Activated CD4-positive, CD25-positive, alpha-beta regulatory T cell treated with anti-CD3 and anti-CD28 coated beads, Interleukin-2, amount 50 U/mL, for 16 hours (primary cell): ENCODE measurements around the gene AKAP1.
"Not testable (repeated sequence)": the region's sequence is repeated elsewhere in the genome, so short reads cannot be mapped to it uniquely, and the experiment has no call there.

Source experiments
- DNase-seq: peaks from one replicate; pipeline ENCODE4 v3.0.0-alpha.2; 2020; ENCODE audit warnings: low read depth, low spot score

Gene AKAP1

GRCh38 chr17:57075193-57075592, 9.9 kb upstream of the AKAP1 start:
- no peak for DNase-seq

- DNase-seq = no peak
Measured at GRCh38 chr17:57075785-57076184, 9.3 kb upstream of the AKAP1 start.

DNA sequence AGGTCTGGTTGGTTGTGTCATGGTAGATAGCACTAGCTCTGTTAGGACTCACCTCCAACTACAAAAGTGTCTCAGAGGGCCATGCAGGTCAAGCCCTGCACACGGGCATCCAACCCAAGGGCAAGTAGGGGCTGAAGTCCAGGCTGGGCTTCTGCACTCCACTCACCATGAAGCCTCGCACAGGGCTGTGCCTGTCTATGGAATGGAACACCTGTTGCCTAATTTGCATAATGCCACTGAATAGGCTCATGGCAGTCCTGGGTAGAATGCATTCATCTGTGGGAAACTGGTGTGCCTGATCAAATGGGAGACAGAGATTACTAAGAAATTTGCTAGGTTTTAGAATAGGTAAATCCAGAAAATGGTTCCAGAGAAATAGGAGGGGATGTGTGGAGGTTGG, 8.0 kb upstream of the AKAP1 start:
- no peak for DNase-seq

GRCh38 chr17:57078274-57078673, 6.8 kb upstream of the AKAP1 start:
- no peak for DNase-seq

DNA sequence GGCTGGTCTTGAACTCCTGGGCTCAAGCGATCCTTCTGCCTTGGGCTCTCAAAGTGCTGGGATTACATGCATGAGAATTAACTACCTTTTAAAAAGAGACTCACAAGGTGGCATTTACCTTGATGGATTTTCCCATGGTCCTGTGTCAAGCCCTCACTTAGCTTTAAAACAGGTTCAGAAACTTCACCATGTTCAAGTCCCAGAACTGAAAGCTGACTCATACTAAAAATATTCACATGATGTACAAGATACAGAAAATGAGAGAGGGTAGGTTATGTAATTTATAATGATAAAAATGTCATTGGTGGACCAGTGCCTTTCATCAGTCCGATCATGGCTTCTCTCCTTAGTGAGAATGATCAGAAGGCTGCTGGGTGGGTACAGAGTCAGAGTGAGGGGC, 4.3 kb upstream of the AKAP1 start:
- DNase-seq = no peak

DNA sequence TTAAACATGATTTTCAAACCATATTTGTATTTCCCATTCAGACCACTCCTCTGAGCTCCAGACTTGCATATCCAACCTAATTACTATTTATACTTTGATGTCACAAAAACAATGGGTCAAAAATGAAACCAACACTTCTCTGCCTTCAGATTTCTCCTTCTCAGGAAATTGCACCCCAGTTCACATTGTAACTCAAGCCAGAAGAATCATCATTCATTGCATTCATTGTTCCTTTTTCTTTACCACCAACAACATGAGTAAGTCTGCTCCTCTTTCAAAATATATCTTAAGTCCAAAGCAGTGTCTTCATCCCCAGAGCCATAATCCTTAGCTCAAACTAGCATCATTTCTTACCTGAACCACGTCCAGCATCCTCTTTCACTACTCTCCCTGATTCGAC, 2.6 kb upstream of the AKAP1 start:
- DNase-seq = no peak

- DNase-seq = no peak
Measured at GRCh38 chr17:57084361-57084801, 665 bp upstream of the AKAP1 start.

DNA sequence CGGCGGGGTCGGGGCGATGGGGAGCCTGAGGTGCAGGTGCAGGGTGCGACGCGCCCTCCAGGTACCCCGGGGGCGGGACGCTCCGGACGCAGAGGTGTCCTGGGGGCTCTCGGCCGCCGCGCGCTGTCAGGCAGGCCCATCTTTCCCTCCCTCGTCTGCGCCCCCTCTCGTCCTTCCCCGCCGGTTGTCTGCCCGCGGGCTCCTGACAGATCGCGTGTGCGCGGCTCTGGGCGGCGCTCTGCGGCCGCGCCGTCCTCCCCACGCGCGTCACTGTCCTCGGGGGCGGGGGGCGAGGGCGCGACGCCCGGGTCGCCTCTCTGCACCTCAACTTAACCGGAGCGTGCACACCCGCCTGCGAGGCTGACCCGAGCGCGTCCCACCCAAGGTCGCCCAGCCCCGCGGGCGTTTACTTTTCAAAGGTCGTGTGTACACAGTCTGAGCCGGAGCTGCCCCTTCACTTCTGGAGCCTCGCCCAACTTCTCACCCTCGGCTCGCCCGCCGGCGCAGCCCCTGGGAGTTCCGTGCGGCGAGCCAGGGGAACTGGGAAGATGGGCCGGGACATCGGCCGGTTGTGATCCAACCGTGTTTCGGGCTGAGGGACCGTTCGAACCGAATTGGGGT, 512 bp downstream of the AKAP1 start:
- DNase-seq = peak; percentile 16

DNA sequence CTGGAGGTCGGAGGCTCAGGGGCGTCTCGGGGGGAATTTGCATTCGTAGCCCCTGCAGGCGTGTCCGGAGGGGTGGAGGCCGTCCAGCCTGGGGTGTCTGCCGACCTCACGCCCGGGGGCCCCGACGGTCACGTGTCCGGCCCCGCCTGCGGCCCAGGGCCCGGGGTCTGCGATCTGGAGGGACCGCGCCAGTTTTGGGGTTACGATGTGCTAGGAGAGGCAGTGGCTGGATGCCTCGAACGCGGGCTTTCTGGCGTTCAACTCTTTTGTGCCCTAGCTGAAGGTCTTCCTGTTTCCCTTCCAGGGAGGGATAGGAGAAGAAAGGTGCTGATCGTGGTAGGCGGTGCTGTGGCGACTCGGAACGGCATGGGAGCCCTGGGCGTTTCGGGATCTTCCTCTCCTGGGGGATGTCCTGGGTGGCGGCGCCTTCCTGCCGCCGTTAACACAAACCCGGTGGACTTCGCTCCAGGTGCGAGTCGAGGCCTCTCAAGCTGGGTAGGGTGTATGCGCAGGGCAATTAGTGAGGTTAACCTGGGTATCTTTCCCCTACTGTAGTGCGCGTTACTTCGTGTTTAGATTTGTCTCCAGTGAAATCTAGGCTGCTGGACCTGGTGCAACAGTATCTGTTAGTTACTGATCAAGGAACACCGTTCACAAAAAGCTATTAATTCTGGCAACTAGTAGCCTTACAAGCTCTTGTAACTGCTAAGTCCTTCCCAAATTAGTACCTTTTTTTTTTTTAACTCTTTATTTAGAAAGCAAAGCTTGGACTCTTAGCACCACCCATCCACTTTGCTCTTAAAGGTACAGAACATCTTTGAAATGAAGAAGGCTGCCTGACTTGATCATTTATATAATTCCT, 1.3 kb downstream of the AKAP1 start:
- no peak for DNase-seq

DNA sequence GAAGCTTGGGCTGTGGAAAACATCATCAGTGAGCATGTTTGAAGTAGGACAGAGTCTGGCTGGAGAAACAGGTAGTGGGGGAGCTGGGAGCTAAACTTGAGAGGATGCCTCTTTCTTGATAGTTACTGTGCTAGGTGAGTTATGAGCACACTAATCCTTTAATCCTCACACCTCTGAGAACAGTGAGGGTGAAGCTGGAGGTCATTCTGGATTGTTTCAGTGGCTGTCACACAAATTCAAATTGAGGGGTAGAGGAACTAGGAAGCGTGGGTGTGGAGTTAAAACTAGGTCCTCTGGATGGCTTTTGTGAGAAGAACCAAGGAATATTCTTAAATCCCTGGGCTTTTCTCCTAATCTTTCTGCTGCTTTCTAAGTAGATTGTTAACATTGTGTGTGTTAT, 3.3 kb downstream of the AKAP1 start:
- no peak for DNase-seq

GRCh38 chr17:57089391-57089790, 4.3 kb downstream of the AKAP1 start:
- DNase-seq = no peak

DNA sequence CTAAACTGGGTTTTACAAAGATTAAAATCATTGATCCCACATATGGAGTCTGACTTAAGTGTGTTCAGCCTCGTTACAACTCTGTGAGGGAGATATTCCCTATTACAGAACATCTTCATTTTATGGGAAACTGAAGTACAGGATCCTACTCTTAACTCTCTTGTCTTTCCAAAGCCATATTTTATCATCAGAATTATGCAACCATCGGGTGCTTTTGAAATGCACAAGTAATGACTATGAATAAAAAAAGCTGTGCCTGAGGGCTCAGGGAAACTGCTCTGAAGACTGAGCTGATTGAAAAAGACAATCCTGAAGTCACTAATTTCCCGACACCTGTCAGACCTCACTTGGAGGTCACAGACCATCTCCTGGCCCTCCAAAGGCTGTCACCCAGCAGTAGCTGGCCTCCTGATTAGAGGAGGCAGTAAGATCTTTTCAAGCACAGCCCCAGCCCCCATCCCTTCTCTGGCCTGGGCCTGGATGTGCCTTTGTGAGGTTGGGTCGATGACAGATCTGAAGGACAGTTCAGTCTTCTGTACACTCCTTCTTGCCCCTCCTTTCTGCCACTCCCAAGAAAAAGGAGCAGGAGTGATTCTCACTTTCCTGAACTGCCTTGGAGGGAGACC, 5.6 kb downstream of the AKAP1 start:
- no peak for DNase-seq

DNA sequence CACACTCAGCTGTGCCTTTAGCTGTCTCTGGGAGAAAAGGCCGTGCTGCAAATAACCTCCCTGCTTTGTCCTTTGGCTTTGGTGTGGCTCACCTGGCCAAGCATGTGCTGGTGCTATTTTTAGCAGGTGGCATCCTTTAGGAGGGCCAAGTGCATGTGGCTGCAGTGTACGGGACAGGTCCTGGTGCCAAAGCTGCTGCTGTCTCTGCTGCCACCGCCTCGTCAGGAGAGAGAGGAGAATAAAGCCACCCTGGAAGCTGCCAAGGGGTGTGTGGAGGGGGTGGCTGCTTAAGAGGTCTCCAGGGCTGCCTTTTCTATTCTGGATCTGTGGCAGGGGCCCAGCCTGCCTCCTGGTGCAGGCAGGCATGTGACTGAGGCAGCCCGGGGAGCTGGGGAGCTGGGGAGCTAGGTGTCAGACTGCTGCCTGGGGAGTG, 6.2 kb downstream of the AKAP1 start:
- DNase-seq = no peak

GRCh38 chr17:57092171-57092570, 7.1 kb downstream of the AKAP1 start:
- DNase-seq = no peak

- DNase-seq = no peak
Measured at GRCh38 chr17:57092779-57093178, 7.7 kb downstream of the AKAP1 start.

DNA sequence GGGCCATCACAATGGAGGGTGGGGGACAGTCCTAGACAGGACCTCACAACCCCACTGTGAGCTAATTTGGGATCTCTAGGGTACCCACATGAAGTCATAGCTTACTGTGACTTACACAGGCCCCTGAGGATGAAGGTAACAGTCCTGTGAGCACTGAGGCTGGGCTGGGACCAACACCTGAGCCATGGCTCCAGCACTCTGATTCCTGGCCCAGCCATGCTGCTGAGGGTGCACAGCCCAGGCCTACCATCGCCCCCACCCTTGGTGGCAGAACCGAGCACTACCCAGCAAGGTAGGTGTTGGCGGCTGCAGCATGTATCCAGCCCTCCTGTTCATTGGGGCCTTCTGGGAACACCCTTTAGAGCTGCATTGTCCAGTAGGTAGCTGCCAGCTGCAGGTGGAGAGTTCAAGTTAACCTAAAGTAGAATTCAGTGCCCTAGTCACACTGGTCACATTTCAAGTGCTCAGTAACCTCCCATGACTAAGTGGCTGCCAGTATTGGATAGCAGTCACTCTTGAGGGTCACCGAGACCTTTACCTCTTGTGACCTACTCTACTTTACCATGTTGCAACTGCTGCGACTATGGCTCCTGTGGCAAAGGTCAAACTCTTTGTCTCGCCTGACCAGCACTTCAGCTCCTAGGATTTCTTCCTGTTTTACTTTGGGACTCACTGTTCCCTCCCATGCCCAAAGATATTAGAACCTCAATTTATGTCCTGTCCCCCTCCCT, 11.6 kb downstream of the AKAP1 start:
- DNase-seq = no peak

GRCh38 chr17:57097832-57098421, 12.9 kb downstream of the AKAP1 start:
- DNase-seq = no peak

DNA sequence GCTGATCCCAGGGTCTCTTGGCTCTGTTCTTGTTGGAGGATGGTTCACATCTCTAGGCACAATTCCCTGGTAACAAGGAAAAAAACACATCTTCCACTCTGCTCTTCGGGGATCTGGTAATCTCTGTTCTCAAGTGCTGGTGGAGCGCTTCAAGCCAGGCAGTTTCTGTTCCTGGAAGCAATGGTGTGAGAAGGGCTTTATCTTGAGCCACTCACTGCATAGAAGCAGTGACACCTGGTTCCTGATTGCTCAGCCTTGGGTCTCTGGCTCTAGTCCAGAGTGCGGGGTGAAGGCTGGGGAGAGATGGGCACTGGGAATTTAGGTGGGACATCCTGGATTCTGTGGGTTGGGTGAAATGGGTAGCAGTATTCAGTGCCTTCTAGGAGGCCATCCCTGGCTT, 14.1 kb downstream of the AKAP1 start:
- no peak for DNase-seq

DNA sequence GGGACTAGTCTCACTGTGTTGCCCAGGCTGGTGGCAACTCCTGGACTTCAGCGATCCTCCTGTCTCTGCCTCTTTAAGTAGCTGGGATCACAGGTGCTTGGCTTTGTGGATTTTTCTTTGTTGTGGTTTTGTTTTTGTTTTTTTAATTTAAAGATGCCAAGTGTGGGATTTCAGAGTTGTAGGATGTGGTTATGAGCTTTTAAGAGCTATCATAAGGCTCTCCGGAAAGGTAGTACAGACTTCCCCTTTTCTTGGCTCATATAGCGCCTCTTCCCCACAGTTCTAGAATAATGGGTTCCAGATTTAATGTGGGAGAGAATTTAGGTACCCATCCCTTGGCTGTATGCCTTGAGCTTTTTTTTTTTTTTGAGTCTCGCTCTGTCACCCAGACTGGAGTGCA, 17.1 kb downstream of the AKAP1 start:
- no peak for DNase-seq

DNA sequence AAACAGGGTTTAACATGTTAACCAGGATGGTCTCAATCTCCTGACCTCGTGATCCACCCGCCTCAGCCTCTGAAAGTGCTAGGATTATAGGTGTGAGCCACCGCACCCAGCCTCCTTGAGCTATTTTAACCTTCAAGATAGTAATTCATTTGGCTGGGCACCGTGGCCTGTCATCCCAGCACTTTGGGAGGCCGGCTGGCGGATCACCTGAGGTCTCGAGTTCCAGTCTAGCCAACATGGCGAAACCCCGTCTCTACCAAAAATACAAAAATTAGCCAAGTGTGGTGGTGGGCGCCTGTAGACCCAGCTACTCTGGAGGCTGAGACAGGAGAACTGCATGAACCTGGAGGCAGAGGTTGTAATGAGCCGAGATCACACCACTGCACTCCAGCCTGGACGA, 17.6 kb downstream of the AKAP1 start:
- not testable (repeated sequence) for DNase-seq

GRCh38 chr17:57104461-57105175, 19.6 kb downstream of the AKAP1 start:
- no peak for DNase-seq
